ENCODE results near the gene KCNK7. TPM values are rescaled to one million over a fixed set of nuclear protein-coding genes. Genes with fewer than 3 reads are reported as not detected.
A peak's percentile ranks its signal among the peaks of the same experiment; 100 is the strongest.

KCNK7 gene
- total RNA-seq, 1 experiment from 2014 or later = 0.13 TPM

GRCh38 chr11:65611028-65611757, 15.6 kb upstream of the KCNK7 start:
- no peak overlapping the region for H3K27ac ChIP-seq

DNA sequence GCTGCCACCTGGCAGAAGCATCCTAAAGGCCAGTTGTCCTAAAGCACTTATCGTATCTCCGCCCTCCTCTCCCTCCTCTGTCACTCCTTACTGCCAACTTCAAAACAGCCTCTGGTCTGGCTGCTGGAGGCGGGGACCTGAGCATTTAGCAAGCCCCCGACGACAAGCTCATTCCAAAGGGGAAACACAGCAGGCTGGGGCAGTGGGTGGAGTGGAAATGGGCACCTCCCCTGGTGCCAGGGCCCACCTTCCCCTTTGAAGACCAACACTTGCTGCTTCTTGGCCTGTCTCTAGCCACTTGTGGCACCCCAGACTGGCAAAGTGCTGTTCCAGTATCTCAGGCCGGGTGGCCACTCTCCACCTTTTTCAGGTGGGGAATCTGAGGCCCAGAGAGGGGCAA, 14.8 kb upstream of the KCNK7 start:
- Histone ChIP-seq H3K27me3 (replicated peaks) (no peaks in the 10 kb centered on the region), H3K4me1 (replicated peaks) (peaks cover 27% of the 10 kb centered on the region), H3K36me3 (peaks cover 80% of the 10 kb centered on the region), H3K4me3 (no peak overlapping the region), H3K9me3 (replicated peaks) (no peaks in the 10 kb centered on the region), H3K27ac (no peak overlapping the region)
- DNase-seq (ENCODE audit: low read depth in 1 of 2, low spot score in 2 of 2) = no peak

More at GRCh38 chr11:65611028-65611757, 15.6 kb upstream of the KCNK7 start:
- H3K36me3 ChIP-seq = peaks cover 72% of the 10 kb centered on the region
- H3K27me3 ChIP-seq (replicated peaks) = no peaks in the 10 kb centered on the region
- H3K9me3 ChIP-seq (replicated peaks) = no peaks in the 10 kb centered on the region
- no peak for DNase-seq (ENCODE audit: low read depth in 1 of 2, low spot score in 2 of 2)
- no peak overlapping the region for H3K4me3 ChIP-seq
- peaks cover 27% of the 10 kb centered on the region for H3K4me1 ChIP-seq (replicated peaks)

GRCh38 chr11:65609665-65610064, 14.1 kb upstream of the KCNK7 start:
- H3K27ac ChIP-seq = no peak overlapping the region
- H3K36me3 ChIP-seq = peaks cover 87% of the 10 kb centered on the region
- peaks cover 27% of the 10 kb centered on the region for H3K4me1 ChIP-seq (replicated peaks)
- no peaks in the 10 kb centered on the region for H3K27me3 ChIP-seq (replicated peaks)
- H3K4me3 ChIP-seq = no peak overlapping the region
- H3K9me3 ChIP-seq (replicated peaks) = no peaks in the 10 kb centered on the region
- no peak for DNase-seq (ENCODE audit: low read depth in 1 of 2, low spot score in 2 of 2)

DNA sequence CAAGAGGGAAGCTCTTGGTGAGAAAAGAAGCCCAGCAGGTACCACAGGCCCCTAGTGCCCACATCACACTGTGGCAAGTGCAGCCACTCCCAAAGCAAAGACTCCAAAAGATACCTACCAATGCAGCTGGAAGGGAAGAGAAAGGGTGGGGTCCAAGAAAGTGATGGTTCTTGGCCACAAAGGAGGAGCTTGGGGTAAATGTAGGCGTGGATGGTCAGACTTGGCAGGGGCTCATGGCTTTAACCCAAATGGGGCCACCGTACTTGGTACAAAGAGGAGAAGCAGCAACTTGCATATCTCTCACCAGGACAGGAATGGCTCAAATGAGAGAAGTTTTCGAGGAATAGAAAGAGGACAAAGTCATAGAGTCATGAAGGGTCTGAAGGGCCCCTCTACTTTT, 13.6 kb upstream of the KCNK7 start:
- no peak for DNase-seq (ENCODE audit: low read depth in 1 of 2, low spot score in 2 of 2)
- no peak overlapping the region for H3K27ac ChIP-seq
- peaks cover 27% of the 10 kb centered on the region for H3K4me1 ChIP-seq (replicated peaks)
- H3K36me3 ChIP-seq = peaks cover 91% of the 10 kb centered on the region
- no peaks in the 10 kb centered on the region for H3K9me3 ChIP-seq (replicated peaks)
- no peak overlapping the region for H3K4me3 ChIP-seq
- H3K27me3 ChIP-seq (replicated peaks) = no peaks in the 10 kb centered on the region

DNA sequence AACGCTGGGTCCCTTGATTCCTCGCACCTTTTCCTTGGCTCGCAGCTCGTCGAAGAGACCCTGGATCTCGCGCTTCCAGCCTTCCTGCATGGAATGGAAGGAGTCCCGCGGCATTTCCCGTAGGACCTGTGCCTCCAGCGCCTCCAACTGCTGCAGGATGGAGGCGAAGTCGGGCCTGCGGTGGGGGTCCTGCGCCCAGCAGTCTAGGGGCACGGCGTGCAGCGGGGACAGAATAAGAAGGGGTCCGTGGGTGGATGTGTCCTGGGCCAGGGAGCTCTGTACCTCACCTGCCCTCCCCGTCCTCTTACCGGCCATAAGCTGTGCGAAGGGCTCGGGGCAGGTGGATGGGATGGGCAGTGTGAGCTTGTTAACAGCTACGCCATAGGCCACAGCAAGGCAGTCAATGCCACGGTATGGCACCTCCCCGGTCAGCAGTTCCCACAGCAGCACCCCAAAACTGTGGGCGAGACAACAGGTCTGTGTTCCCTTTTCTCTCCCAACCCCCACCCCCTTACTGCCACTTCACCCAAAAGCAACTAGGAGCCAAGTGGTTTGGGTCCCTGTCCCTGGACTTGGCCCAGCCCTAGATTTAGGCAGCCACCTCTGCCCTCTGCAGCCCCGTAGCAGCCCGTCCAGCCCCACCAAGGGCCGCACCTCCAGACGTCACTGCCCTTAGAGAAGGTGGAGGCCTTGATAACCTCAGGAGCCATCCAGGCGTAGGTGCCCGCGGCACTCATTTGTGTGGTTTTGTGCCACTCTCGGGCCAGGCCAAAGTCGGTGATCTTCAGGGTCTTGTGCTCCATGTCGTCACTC, 12.2 kb upstream of the KCNK7 start:
- Histone ChIP-seq H3K36me3 (peaks cover 96% of the 10 kb centered on the region), H3K27ac (no peak overlapping the region), H3K4me1 (replicated peaks) (peaks cover 20% of the 10 kb centered on the region), H3K4me3 (no peak overlapping the region), H3K27me3 (replicated peaks) (no peaks in the 10 kb centered on the region), H3K9me3 (replicated peaks) (no peaks in the 10 kb centered on the region)
- DNase-seq (ENCODE audit: low read depth in 1 of 2, low spot score in 2 of 2) = no peak

DNA sequence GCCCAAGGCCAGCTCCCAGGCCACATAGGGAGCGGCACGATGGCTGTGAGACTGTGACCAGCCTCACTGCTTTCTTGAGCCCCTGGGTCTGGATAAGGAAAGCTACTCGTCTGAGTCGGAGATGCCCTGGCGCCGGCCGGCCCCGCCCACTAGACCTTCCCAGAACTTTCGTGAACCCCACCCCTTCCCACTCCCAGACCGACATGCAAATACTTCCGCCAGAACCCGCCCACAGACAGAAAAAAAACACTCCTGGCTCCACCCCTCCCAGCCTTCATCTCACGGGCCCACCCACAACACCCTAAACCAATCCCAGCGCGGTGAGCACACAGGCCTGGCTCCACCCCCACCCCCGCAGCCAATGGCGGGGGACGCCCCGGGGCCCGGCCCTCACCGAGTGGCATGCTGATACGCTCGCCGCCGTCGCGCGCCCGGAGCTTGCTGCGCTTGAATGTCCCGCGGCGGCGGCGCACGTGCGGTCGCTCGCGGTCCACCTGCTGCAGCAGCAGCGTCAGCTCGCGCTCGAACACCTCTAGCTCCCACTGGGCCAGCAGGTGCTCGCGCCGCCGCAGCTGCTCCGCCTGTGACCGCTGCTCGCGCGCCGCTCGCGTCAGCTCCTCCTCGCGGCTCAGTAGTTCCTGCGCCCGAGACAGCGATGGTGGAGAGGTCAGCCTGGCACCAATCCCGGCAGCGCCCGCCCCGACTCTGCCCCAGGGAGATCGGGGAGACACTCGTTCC, 11.4 kb upstream of the KCNK7 start:
- Histone ChIP-seq H3K4me3 (no peak overlapping the region), H3K9me3 (replicated peaks) (no peaks in the 10 kb centered on the region), H3K27ac (no peak overlapping the region)

GRCh38 chr11:65604258-65604657, 8.7 kb upstream of the KCNK7 start:
- Histone ChIP-seq H3K4me1 (replicated peaks) (no peaks in the 10 kb centered on the region), H3K36me3 (peaks cover 89% of the 10 kb centered on the region), H3K9me3 (replicated peaks) (no peaks in the 10 kb centered on the region), H3K27me3 (replicated peaks) (no peaks in the 10 kb centered on the region), H3K27ac (no peak overlapping the region), H3K4me3 (no peak overlapping the region)
- no peak for DNase-seq (ENCODE audit: low read depth in 1 of 2, low spot score in 2 of 2)

More for the DNA sequence above, 11.4 kb upstream of the KCNK7 start:
- DNase-seq (ENCODE audit: low read depth in 1 of 2, low spot score in 2 of 2) = no peak
- no peaks in the 10 kb centered on the region for H3K27me3 ChIP-seq (replicated peaks)
- H3K4me1 ChIP-seq (replicated peaks) = peaks cover 13% of the 10 kb centered on the region
- H3K36me3 ChIP-seq = peaks cover 96% of the 10 kb centered on the region

DNA sequence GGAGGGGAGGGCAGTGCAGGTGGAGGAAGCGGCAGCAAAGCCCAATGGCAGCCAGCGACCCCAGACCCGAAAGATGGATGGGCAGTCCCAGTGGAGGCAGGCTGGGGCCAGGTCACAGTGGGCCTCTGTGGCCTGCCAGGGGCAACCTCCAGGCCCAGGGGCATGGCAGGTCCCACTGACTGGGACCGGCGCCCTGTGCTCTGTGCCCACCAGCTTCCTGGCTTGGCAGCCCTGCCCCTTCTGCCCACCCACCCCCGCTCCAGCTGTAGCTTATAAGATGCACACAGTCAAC, 4.3 kb upstream of the KCNK7 start:
- Histone ChIP-seq H3K27ac (no peak overlapping the region), H3K4me1 (replicated peaks) (no peaks in the 10 kb centered on the region), H3K9me3 (replicated peaks) (no peaks in the 10 kb centered on the region), H3K36me3 (peaks cover 71% of the 10 kb centered on the region), H3K27me3 (replicated peaks) (no peaks in the 10 kb centered on the region), H3K4me3 (no peak overlapping the region)
- DNase-seq (ENCODE audit: low read depth in 1 of 2, low spot score in 2 of 2) = no peak

DNA sequence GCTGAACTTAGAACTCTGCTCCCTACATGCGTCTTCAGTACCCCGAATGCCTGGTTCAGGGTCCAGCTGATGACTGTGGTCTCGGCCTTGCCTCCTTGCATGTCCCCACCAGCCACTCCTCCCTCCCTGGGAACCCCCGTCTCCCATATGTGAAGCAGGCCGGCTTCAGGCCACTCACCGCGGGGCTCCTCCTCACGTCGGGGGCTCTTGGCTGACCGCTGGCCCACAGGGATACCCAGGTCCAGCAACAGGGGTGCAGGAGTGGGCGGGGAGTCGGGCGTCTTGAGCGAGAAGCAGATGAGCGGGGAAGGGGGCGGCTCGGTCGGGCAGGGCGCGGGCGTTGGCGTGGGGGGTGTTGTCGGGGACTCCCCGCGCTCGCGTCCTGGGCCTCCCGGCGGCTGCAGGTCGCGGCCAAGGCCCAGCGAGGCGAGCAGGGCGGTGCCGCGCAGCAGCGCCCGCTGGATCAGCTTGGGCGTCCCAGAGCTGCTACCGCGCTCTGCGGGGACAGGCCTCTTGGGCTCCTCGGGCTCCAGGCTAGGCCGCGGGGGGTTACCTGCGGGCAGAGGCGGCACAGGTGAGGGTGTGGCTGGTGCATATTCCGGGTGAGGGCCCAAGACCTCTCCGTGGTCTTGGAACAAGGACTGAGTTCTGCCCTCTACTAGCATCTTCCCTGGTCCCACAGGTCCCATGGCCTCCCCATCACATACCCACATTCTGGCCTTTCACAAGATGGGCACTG, 3.8 kb upstream of the KCNK7 start:
- H3K27ac ChIP-seq = no peak overlapping the region
- H3K9me3 ChIP-seq (replicated peaks) = no peaks in the 10 kb centered on the region
- no peak overlapping the region for H3K4me3 ChIP-seq
- no peak for DNase-seq (ENCODE audit: low read depth in 1 of 2, low spot score in 2 of 2)
- no peaks in the 10 kb centered on the region for H3K4me1 ChIP-seq (replicated peaks)
- H3K36me3 ChIP-seq = peaks cover 67% of the 10 kb centered on the region
- H3K27me3 ChIP-seq (replicated peaks) = no peaks in the 10 kb centered on the region

DNA sequence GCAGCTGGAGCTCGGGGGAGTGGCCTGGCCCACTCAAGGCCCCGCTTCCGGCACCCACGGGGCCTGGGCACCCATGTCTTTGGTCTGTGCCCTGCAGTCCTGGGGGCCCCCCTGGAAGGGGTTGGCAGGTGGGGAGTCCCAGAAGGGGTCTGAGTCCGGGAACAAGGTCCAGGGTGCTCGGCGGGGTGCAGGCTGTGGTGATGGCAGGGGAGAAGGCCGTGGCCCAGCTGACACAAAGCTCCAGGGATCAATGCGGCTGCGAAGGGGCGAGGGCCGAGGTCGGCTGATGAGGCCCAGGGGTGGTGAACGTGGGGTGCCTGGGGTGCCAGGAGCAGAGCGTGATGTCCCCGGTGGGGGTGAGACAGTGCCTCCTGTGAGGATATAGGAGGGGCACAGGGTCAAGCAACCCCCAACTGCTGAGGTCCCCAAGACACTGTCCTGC, 2.7 kb upstream of the KCNK7 start:
- Histone ChIP-seq H3K27me3 (replicated peaks) (no peaks in the 10 kb centered on the region), H3K4me1 (replicated peaks) (no peaks in the 10 kb centered on the region), H3K9me3 (replicated peaks) (no peaks in the 10 kb centered on the region), H3K4me3 (no peak overlapping the region), H3K36me3 (peaks cover 67% of the 10 kb centered on the region), H3K27ac (no peak overlapping the region)
- no peak for DNase-seq (ENCODE audit: low read depth in 1 of 2, low spot score in 2 of 2)

DNA sequence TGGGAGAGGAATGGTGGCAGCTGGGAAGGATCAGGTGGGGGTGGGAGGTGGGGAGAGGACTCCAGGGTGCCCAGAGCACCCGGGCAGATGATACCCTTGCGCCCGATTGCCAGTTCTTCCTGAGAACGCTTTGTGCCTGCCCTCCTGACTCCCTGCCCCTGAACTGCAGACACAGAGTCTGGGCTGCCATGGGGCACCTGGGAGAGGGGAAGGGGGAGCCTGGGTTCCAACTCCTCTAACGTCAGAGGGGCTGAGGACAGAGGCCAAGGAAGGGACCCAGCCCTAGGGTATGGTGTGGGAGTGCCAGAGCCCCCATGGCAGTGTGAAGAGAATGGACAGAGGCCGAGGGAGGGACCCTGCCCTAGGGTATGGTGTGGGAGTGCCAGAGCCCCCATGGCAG, 920 bp upstream of the KCNK7 start:
- Histone ChIP-seq H3K27ac (no peak overlapping the region), H3K4me3 (no peak overlapping the region), H3K4me1 (replicated peaks) (no peaks in the 10 kb centered on the region), H3K27me3 (replicated peaks) (no peaks in the 10 kb centered on the region), H3K36me3 (peaks cover 60% of the 10 kb centered on the region), H3K9me3 (replicated peaks) (no peaks in the 10 kb centered on the region)
- DNase-seq (ENCODE audit: low read depth in 1 of 2, low spot score in 2 of 2) = no peak

- no peaks in the 10 kb centered on the region for H3K27me3 ChIP-seq (replicated peaks)
- H3K36me3 ChIP-seq = peaks cover 62% of the 10 kb centered on the region
- no peak overlapping the region for H3K4me3 ChIP-seq
- DNase-seq (ENCODE audit: low read depth in 1 of 2, low spot score in 2 of 2) = no peak
- H3K4me1 ChIP-seq (replicated peaks) = no peaks in the 10 kb centered on the region
- H3K9me3 ChIP-seq (replicated peaks) = no peaks in the 10 kb centered on the region
- no peak overlapping the region for H3K27ac ChIP-seq
Observed at GRCh38 chr11:65595131-65595530, 469 bp downstream of the KCNK7 start.

DNA sequence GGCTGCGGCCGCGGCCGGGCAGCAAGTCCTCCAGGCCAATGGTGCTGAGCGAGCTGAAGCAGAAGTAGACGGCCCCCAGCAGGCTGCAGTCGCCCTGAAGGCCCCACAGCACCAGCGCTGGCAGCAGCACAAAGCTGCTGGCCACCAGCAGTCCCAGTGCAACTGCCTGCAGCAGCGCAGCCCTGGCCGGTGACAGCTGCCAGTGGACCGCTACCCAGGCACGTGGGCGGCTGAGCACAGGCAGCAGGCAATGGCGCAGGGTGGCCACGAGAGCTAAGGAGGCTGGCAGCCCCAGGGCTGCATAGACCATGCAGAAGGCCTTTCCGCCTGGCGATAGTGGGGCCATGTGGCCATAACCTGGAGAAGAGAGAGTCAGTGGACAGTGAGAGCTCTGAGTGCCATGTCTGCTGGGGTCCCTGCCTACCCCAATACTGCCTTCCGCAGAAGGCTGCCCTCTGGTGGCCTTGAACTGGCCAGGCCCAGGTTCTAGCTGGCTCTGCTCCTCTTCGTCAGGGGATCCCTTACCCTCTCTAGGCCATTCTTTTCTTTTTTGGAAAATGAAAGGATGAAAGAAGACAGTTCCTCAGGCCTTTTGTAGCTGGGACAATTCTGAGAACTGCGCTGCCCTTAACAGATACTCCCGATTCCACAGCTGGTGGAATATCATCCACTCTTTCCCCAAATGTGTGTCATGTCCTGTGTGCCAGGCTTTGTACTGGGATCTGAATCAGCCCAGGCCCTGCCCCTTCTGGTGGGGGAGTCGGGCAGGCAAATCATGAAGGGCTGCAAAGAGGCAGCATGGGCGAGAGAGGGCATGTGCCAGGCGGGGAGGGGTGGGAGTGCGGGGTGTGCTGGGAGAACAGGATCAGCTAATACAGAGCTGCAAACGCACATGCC, 1.8 kb downstream of the KCNK7 start:
- DNase-seq (ENCODE audit: low read depth in 1 of 2, low spot score in 2 of 2) = peak; percentile 62 to 78
- Histone ChIP-seq H3K27me3 (replicated peaks) (no peaks in the 10 kb centered on the region), H3K4me3 (no peak overlapping the region), H3K27ac (no peak overlapping the region), H3K36me3 (peaks cover 66% of the 10 kb centered on the region), H3K9me3 (replicated peaks) (no peaks in the 10 kb centered on the region), H3K4me1 (replicated peaks) (no peaks in the 10 kb centered on the region; the same call in 1 of the 2 replicates)

Measured in SJSA1 (cell line).